ENCODE results near the gene CNPY4. TPM values are rescaled to one million over a fixed set of nuclear protein-coding genes. Genes with fewer than 3 reads are reported as not detected.

Gene CNPY4
- total RNA-seq, 4 donors from 2014 or later: 3.3 to 53.6 (median 24.7) TPM; not detected in 1

MicroRNA genes within 50 kb of the gene (microRNA counts, 767-probe panel; counts per million panel counts)
- microRNA hsa-miR-106b-5p (4,873 to 5,524 counts per million in 2 donors), microRNA hsa-miR-25-3p (6,719 to 8,131 counts per million in 2 donors), microRNA hsa-miR-93-5p (5,809 to 7,005 counts per million in 2 donors)

Small RNA genes lying within 50 kb of the gene (microRNA-seq; reads per million reads assigned to microRNA genes)
- gene MIR106B (ENCODE audit: borderline microRNAs expressed, borderline replicate concordance) (727 reads per million, percentile 78 among the genes with 10 or more reads in this experiment), gene MIR25 (ENCODE audit: borderline microRNAs expressed, borderline replicate concordance) (439 reads per million, percentile 73 among the genes with 10 or more reads in this experiment), gene MIR4658 (ENCODE audit: borderline microRNAs expressed, borderline replicate concordance) (not detected), gene MIR93 (ENCODE audit: borderline microRNAs expressed, borderline replicate concordance) (1,466 reads per million, percentile 83 among the genes with 10 or more reads in this experiment)

Small RNA genes lying within 50 kb of the gene (small RNA-seq; reads per million reads assigned to genes)
- 7.0 reads per million, percentile 88 among the genes with 10 or more reads in this experiment for gene MIR106B
- 213 reads per million, percentile 95 among the genes with 10 or more reads in this experiment for gene MIR25
- gene MIR93: 12.2 reads per million, percentile 90 among the genes with 10 or more reads in this experiment

Other genes with a start within 250 kb of the CNPY4 start
- not detected for gene OR2AE1, start 242.6 kb upstream of the CNPY4 start, total RNA-seq
- gene TRIM4, start 200.1 kb upstream of the CNPY4 start, total RNA-seq: 10 to 100 TPM; 22.6 to 51.7 (median 44.3) TPM
- gene GJC3, start 190.0 kb upstream of the CNPY4 start, total RNA-seq: under 1 TPM in 1 of 4 donors, not detected in 3; 0.79 TPM
- gene AZGP1, start 143.6 kb upstream of the CNPY4 start, total RNA-seq: not detected
- 10 to 100 TPM; 20.9 to 96.7 (median 53.6) TPM for gene ZKSCAN1, start 104.0 kb upstream of the CNPY4 start, total RNA-seq
- 10 to 100 TPM in 3 of 4 donors, 1 to 10 TPM in 1; 5.0 to 28.9 (median 17.0) TPM for gene ZSCAN21, start 69.9 kb upstream of the CNPY4 start, total RNA-seq
- 10 to 100 TPM; 10.9 to 69.4 (median 50.3) TPM for gene ZNF3, start 37.9 kb upstream of the CNPY4 start, total RNA-seq
- 100 to 1,000 TPM in 1 of 4 donors, 10 to 100 TPM in 3; 31.8 to 110 (median 53.1) TPM for gene COPS6, start 30.7 kb upstream of the CNPY4 start, total RNA-seq
- gene MCM7, start 18.2 kb upstream of the CNPY4 start, total RNA-seq: 10 to 100 TPM; 18.7 to 74.8 (median 43.3) TPM
- 10 to 100 TPM in 3 of 4 donors, 1 to 10 TPM in 1; 5.0 to 52.0 (median 33.6) TPM for gene AP4M1, start 18.0 kb upstream of the CNPY4 start, total RNA-seq
- gene TAF6, start 276 bp upstream of the CNPY4 start, total RNA-seq: 10 to 100 TPM; 23.5 to 68.9 (median 67.7) TPM
- gene MBLAC1, start 7.3 kb downstream of the CNPY4 start, total RNA-seq: 10 to 100 TPM in 1 of 4 donors, 1 to 10 TPM in 3; 1.3 to 12.4 (median 4.6) TPM
- 100 to 1,000 TPM in 3 of 4 donors, 10 to 100 TPM in 1; 53.3 to 197 (median 115) TPM for gene LAMTOR4, start 29.3 kb downstream of the CNPY4 start, total RNA-seq
- gene TRAPPC14, start 39.1 kb downstream of the CNPY4 start, total RNA-seq: 10 to 100 TPM in 1 of 4 donors, 1 to 10 TPM in 3; 2.8 to 22.3 (median 5.7) TPM
- gene GAL3ST4, start 49.0 kb downstream of the CNPY4 start, total RNA-seq: 10 to 100 TPM in 1 of 4 donors, 1 to 10 TPM in 1, under 1 TPM in 1, not detected in 1; 0.51 to 12.1 (median 7.5) TPM
- 1 to 10 TPM in 2 of 4 donors, under 1 TPM in 1, not detected in 1; under 0.01 to 9.3 (median 4.5) TPM for gene GPC2, start 57.7 kb downstream of the CNPY4 start, total RNA-seq
- gene STAG3, start 58.3 kb downstream of the CNPY4 start, total RNA-seq: 1 to 10 TPM in 1 of 4 donors, under 1 TPM in 1, not detected in 2; 0.49 to 2.5 TPM
- gene PVRIG, start 100.3 kb downstream of the CNPY4 start, total RNA-seq: under 1 TPM in 1 of 4 donors, not detected in 3; 0.21 TPM
- not detected for gene SPDYE3, start 188.1 kb downstream of the CNPY4 start, total RNA-seq
- 10 to 100 TPM; 13.4 to 66.1 (median 56.3) TPM for gene PILRB, start 238.5 kb downstream of the CNPY4 start, total RNA-seq

All from uterus (tissue), 4 donors.